HCT116 (cell line): ENCODE data around the gene ABCA6. TPM values are rescaled to one million over a fixed set of nuclear protein-coding genes. Genes with fewer than 3 reads are reported as not detected.

Experiments used
- ATAC-seq: fragments of 200-7000 bp; cut with Tn5 transposase; 2 replicates; pipeline ENCODE4 v1.9.1; 2020; ENCODE audit warnings: mild to moderate bottlenecking, moderate library complexity
- Bru-seq: library from RNA; stranded (reverse); fragments of 400-500 nt; gene quantifications from one replicate; lab custom pipeline; 2021; lab: Mats Ljungman, UMichigan
- BruChase-seq, 2 experiments: library from RNA; stranded (reverse); fragments of 400-500 nt; gene quantifications; one replicate each; lab custom pipeline; 2021; lab: Mats Ljungman, UMichigan
- BruUV-seq: library from RNA; stranded (reverse); fragments of 400-500 nt; replicated peaks from 2 replicates; lab custom pipeline; 2021; lab: Mats Ljungman, UMichigan
- CTCF ChIA-PET: fragments of 300-600 bp; sonication (Branson Sonifier 250); formaldehyde crosslinking; loops from one replicate; lab custom pipeline; 2021; ENCODE audit warnings: antibody characterized with exemption; lab: Charles Lee
- POLR2A ChIA-PET: fragments of 300-600, 350-600 bp; sonication (Branson Sonifier 250); formaldehyde crosslinking; loops from one replicate; lab custom pipeline; 2021; ENCODE audit warnings: antibody characterized with exemption; lab: Charles Lee
- RAD21 ChIA-PET, 2 experiments: fragments of 300-600 bp; sonication (Branson Sonifier 250); formaldehyde crosslinking; loops; one replicate each; lab custom pipeline; 2023; ENCODE audit warnings: low total read pairs in 2 of 2; ENCODE audit not compliant: uncharacterized antibody in 2 of 2, unreplicated experiment in 2 of 2, low non-redundant PET in 1 of 2; lab: Charles Lee
- DNase-seq: peaks from one replicate; pipeline ENCODE4 v3.0.0-alpha.2; 2010; ENCODE audit warnings: low read depth, low spot score
- H2AFZ ChIP-seq: fragments of 200-600 bp; shearing (Covaris generic), sonication (generic); 2 replicates; pipeline ENCODE4 v1.6.1; 2017; ENCODE audit warnings: low read depth, mixed run types, mixed read lengths, antibody characterized with exemption, low read length; ENCODE audit not compliant: poor library complexity, severe bottlenecking
- H3K27ac ChIP-seq: 2 replicates; pipeline ENCODE4 v1.5.1; 2012; ENCODE audit warnings: low read depth, low read length
- H3K27me3 ChIP-seq: fragments of 200-600 bp; sonication (generic); 2 replicates; pipeline ENCODE4 v1.6.1; 2016; ENCODE audit warnings: mixed run types, low read length, mixed read lengths; ENCODE audit not compliant: insufficient read depth
- H3K36me3 ChIP-seq, 2 experiments: fragments of 200-500 bp in 1 of 2; fragments of 200-600 bp in 1 of 2; sonication (Bioruptor generic) in 1 of 2; sonication (generic) in 1 of 2; 2 replicates each; pipeline versions ENCODE4 v1.5.1 to v1.6.1; 2014 to 2016; ENCODE audit warnings: low read length in 2 of 2, inconsistent platforms in 1 of 2, mixed read lengths in 1 of 2, mixed run types in 1 of 2; ENCODE audit not compliant: insufficient read depth in 2 of 2, control insufficient read depth in 1 of 2
- H3K4me1 ChIP-seq, 2 experiments: fragments of 200-600 bp in 1 of 2; sonication (generic) in 1 of 2; 2 replicates each; pipeline versions ENCODE4 v1.5.1 to v1.6.1; 2012 to 2017; ENCODE audit warnings: low read length in 2 of 2, inconsistent platforms in 1 of 2, mild to moderate bottlenecking in 1 of 2, mixed read lengths in 1 of 2, mixed run types in 1 of 2, moderate library complexity in 1 of 2; ENCODE audit not compliant: insufficient read depth in 2 of 2, control insufficient read depth in 1 of 2
- H3K4me2 ChIP-seq: fragments of 200-600 bp; sonication (generic); 2 replicates; pipeline ENCODE4 v1.6.1; 2017; ENCODE audit warnings: mixed run types, low read length, mixed read lengths
- H3K4me3 ChIP-seq, 2 experiments: fragments of 200-600 bp in 1 of 2; sonication (generic) in 1 of 2; replicated peaks in 1 of 2; 2 replicates each; pipeline ENCODE4 v1.5.1; 2011 to 2016; ENCODE audit warnings: low read length in 2 of 2, control low read depth in 1 of 2, low read depth in 1 of 2, mild to moderate bottlenecking in 1 of 2, mixed read lengths in 1 of 2, mixed run types in 1 of 2
- H3K79me2 ChIP-seq: fragments of 200-600 bp; sonication (generic); 2 replicates; pipeline ENCODE4 v1.6.1; 2017; ENCODE audit warnings: mild to moderate bottlenecking, mixed run types, low read length, moderate library complexity, mixed read lengths; ENCODE audit not compliant: insufficient read depth
- H3K9ac ChIP-seq: fragments of 200-600 bp; sonication (generic); 2 replicates; pipeline ENCODE4 v1.6.1; 2016; ENCODE audit warnings: low read length, mixed read lengths
- H3K9me2 ChIP-seq: fragments of 200-600 bp; sonication (generic), shearing (Covaris generic); 2 replicates; pipeline ENCODE4 v1.6.1; 2017; ENCODE audit warnings: mixed run types, mild to moderate bottlenecking, moderate library complexity; ENCODE audit not compliant: insufficient read depth
- H3K9me3 ChIP-seq, 2 experiments: fragments of 200-500 bp in 1 of 2; fragments of 200-600 bp in 1 of 2; sonication (Bioruptor generic) in 1 of 2; sonication (generic) in 1 of 2; 2 replicates each; pipeline ENCODE4 v1.6.1; 2014 to 2017; ENCODE audit warnings: low read length in 2 of 2, mixed read lengths in 2 of 2, inconsistent platforms in 1 of 2, low read depth in 1 of 2, mild to moderate bottlenecking in 1 of 2, mixed run types in 1 of 2, moderate library complexity in 1 of 2; ENCODE audit not compliant: control insufficient read depth in 1 of 2, insufficient read depth in 1 of 2
- H4K20me1 ChIP-seq: fragments of 200-600 bp; sonication (generic), shearing (Covaris generic); 2 replicates; pipeline ENCODE4 v1.6.1; 2017; ENCODE audit warnings: mixed run types, mild to moderate bottlenecking, moderate library complexity; ENCODE audit not compliant: insufficient read depth
- CBX3 ChIP-seq: IDR thresholded peaks from 2 replicates; pipeline ENCODE4 v1.6.1; 2012; ENCODE audit warnings: low read depth
- ELF1 ChIP-seq: IDR thresholded peaks from 2 replicates; pipeline ENCODE4 v1.6.1; 2012; ENCODE audit warnings: low read depth, borderline replicate concordance
- EZH2phosphoT487 ChIP-seq: fragments of 200-600 bp; IDR thresholded peaks from 2 replicates; pipeline ENCODE4 v1.6.1; 2018; ENCODE audit warnings: antibody characterized with exemption, borderline replicate concordance
- JUND ChIP-seq: IDR thresholded peaks from 2 replicates; pipeline ENCODE4 v1.6.1; 2012
- POLR2A ChIP-seq: IDR thresholded peaks from 2 replicates; pipeline ENCODE4 v1.7.0; 2011; ENCODE audit warnings: borderline replicate concordance; ENCODE audit not compliant: insufficient read depth, insufficient read length; ENCODE audit errors: extremely low read depth
- POLR2AphosphoS5 ChIP-seq: IDR thresholded peaks from 2 replicates; pipeline ENCODE4 v1.6.1; 2011; ENCODE audit warnings: mild to moderate bottlenecking, low read depth, low read length, moderate library complexity
- RAD21 ChIP-seq: IDR thresholded peaks from 2 replicates; pipeline ENCODE4 v1.6.1; 2012; ENCODE audit warnings: low read depth, mild to moderate bottlenecking
- SIN3A ChIP-seq: IDR thresholded peaks from 2 replicates; pipeline ENCODE4 v1.6.1; 2012; ENCODE audit warnings: low read depth
- SP1 ChIP-seq: IDR thresholded peaks from 2 replicates; pipeline ENCODE4 v1.6.1; 2012; ENCODE audit warnings: low read depth
- SRF ChIP-seq: IDR thresholded peaks from 2 replicates; pipeline ENCODE4 v1.6.1; 2012; ENCODE audit warnings: low read depth
- YY1 ChIP-seq: IDR thresholded peaks from 2 replicates; pipeline ENCODE4 v1.6.1; 2011; ENCODE audit warnings: low read length, low read depth, moderate library complexity, mild to moderate bottlenecking; ENCODE audit not compliant: insufficient replicate concordance; ENCODE audit errors: extremely low read depth
- ZFX ChIP-seq: fragments of 450-650 bp; IDR thresholded peaks from 2 replicates; pipeline ENCODE4 v1.6.1; 2017
- ZNF274 ChIP-seq: fragments of 200-500 bp; sonication (Bioruptor generic); IDR thresholded peaks from 2 replicates; pipeline ENCODE4 v1.6.1; 2014; ENCODE audit warnings: mild to moderate bottlenecking, low read depth, low read length, inconsistent platforms
- intact Hi-C: fragments of 100-400 bp; cut with micrococcal nuclease; formaldehyde crosslinking; loops from 2 replicates; pipeline ENCODE4 v1.10.0; 2022
- long read RNA-seq: library from polyadenylated mRNA; unstranded; transcript quantifications from one replicate; pipeline ENCODE4 v2.0.0, GENCODE V29; 2021; ENCODE audit not compliant: unreplicated experiment
- polyA plus RNA-seq: library from polyadenylated mRNA; unstranded; fragments of >200 nt; gene quantifications from 2 replicates; pipeline ENCODE4 v1.2.1, GENCODE V29; 2012; ENCODE audit warnings: missing spikeins
- total RNA-seq: library from RNA; stranded (reverse); gene quantifications from one replicate; pipeline ENCODE4 v1.2.1, GENCODE V29; 2021; ENCODE audit not compliant: unreplicated experiment
- TF ChIP-seq, protein P1 (sequence below): IDR thresholded peaks from 2 replicates; pipeline ENCODE4 v1.6.1; 2012

The ABCA6 gene, protein sequence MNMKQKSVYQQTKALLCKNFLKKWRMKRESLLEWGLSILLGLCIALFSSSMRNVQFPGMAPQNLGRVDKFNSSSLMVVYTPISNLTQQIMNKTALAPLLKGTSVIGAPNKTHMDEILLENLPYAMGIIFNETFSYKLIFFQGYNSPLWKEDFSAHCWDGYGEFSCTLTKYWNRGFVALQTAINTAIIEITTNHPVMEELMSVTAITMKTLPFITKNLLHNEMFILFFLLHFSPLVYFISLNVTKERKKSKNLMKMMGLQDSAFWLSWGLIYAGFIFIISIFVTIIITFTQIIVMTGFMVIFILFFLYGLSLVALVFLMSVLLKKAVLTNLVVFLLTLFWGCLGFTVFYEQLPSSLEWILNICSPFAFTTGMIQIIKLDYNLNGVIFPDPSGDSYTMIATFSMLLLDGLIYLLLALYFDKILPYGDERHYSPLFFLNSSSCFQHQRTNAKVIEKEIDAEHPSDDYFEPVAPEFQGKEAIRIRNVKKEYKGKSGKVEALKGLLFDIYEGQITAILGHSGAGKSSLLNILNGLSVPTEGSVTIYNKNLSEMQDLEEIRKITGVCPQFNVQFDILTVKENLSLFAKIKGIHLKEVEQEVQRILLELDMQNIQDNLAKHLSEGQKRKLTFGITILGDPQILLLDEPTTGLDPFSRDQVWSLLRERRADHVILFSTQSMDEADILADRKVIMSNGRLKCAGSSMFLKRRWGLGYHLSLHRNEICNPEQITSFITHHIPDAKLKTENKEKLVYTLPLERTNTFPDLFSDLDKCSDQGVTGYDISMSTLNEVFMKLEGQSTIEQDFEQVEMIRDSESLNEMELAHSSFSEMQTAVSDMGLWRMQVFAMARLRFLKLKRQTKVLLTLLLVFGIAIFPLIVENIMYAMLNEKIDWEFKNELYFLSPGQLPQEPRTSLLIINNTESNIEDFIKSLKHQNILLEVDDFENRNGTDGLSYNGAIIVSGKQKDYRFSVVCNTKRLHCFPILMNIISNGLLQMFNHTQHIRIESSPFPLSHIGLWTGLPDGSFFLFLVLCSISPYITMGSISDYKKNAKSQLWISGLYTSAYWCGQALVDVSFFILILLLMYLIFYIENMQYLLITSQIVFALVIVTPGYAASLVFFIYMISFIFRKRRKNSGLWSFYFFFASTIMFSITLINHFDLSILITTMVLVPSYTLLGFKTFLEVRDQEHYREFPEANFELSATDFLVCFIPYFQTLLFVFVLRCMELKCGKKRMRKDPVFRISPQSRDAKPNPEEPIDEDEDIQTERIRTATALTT (N-terminal part only)
- total RNA-seq, result 0.44 TPM
- polyA plus RNA-seq, result 0.09 TPM in 1 of 2 replicates, not detected in the other
- Bru-seq, nascent RNA, result percentile 19 among the genes with signal in this experiment
- BruChase-seq, experiment 1, labeled RNA remaining after a 6-hour chase, result percentile 16 among the genes with signal in this experiment
- BruChase-seq, experiment 2, labeled RNA remaining after a 2-hour chase, result percentile 19 among the genes with signal in this experiment
- long read RNA-seq, result 0 reads

DNA sequence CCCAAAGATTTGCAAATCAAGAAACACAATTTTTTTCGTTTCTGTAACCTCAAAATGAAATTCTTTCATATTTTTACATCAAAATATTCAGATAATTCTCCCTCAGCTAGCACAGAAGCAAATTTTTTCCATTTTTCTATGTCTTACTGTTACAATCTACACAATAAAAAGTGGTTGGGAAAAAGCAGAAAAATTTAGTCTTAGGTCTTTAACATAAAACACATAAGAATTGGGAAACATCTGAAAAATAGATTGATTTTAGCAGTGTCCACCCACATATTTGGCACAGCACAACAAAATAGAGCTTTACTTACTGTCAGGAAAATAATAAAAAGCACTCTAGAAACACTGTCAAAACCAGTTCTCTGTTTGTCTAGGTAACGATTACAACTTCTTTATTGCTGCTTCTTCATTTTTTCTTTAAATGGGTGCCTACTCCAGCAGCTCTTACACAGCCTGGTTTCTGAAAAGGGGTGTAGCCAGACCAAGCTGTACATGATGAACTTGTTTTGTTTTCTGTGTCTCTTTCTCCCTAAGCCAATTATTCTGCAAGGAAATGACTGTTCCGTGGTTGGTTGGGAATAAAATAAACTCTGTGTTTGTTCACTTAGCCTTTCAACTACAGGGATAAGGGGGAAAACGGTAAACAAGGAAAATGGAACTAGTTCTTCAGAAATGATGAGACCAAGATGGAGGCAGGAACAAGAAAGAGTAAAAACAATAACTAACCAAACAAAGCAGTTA is at the start of gene ABCA6:
Gene ABCA6 (minus strand): TSS at position 465 of the 744 bp plus-strand sequence. CDS start 1,192 bp downstream, outside the sequence.
- no TSS peak for BruUV-seq
- Histone ChIP-seq H3K4me3 (no peak within 1 kb of the TSS), H3K4me1 (no peaks in the 10 kb centered on the region), H3K27ac (no peak within 1 kb of the TSS), H3K4me2 (no peak within 1 kb of the TSS), H2AFZ (peak within 1 kb of the TSS; percentile 13), H3K79me2 (no peaks in the 10 kb centered on the region), H3K9me2 (no peaks in the 10 kb centered on the region), H3K36me3 (no peaks in the 10 kb centered on the region), H3K9me3 (no peaks in the 10 kb centered on the region), H3K27me3 (no peaks in the 10 kb centered on the region), H3K9ac (no peak within 1 kb of the TSS), H4K20me1 (no peaks in the 10 kb centered on the region)
- ChIA-PET RAD21 (no interaction called here), POLR2A (no interaction called here), CTCF (interaction anchor here (1.3 kb wide), 1 partner anchor 56 kb away, joined by 6 read pairs; no protein-coding TSS in a partner anchor)
- no peak for DNase-seq
- no peak for ATAC-seq
- intact Hi-C loops, result no loop called here
- TF ChIP-seq SRF (no peak), YY1 (no peak), ELF1 (no peak), SIN3A (no peak), POLR2AphosphoS5 (no peak), ZNF274 (no peak), JUND (no peak), SP1 (no peak), ZFX (no peak), RAD21 (no peak), EZH2phosphoT487 (no peak), POLR2A (no peak), CBX3 (no peak)
- TF ChIP-seq, protein P1, sequence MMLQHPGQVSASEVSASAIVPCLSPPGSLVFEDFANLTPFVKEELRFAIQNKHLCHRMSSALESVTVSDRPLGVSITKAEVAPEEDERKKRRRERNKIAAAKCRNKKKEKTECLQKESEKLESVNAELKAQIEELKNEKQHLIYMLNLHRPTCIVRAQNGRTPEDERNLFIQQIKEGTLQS, result no peak
